H9 (cell line): ENCODE results near the gene ADGRF5. TPM values are rescaled to one million over a fixed set of nuclear protein-coding genes. Genes with fewer than 3 reads are reported as not detected.

ENCODE experiments used
- DNase-seq: peaks from one replicate; pipeline ENCODE4 v3.0.0-alpha.2; 2017
- H2AFZ ChIP-seq: one replicate; pipeline ENCODE4 v1.6.1; 2013; ENCODE audit warnings: mild to moderate bottlenecking, low read length, control low read depth, moderate library complexity
- H2AK5ac ChIP-seq: 2 replicates; pipeline ENCODE4 v1.6.1; 2013; ENCODE audit warnings: low read length, control low read depth, mixed read lengths; ENCODE audit not compliant: insufficient read length
- H2BK120ac ChIP-seq: one replicate; pipeline ENCODE4 v1.6.1; 2013; ENCODE audit warnings: low read depth, mild to moderate bottlenecking, low read length, control low read depth, inconsistent platforms; ENCODE audit not compliant: poor library complexity, severe bottlenecking
- H2BK12ac ChIP-seq: 2 replicates; pipeline ENCODE4 v1.6.1; 2013; ENCODE audit warnings: low read length, control low read depth, mixed read lengths, low read depth; ENCODE audit not compliant: insufficient read length
- H2BK15ac ChIP-seq: 2 replicates; pipeline ENCODE4 v1.6.1; 2013; ENCODE audit warnings: low read depth, low read length, control low read depth
- H2BK20ac ChIP-seq: one replicate; pipeline ENCODE4 v1.6.1; 2013; ENCODE audit warnings: low read depth, mild to moderate bottlenecking, low read length, control low read depth, inconsistent platforms; ENCODE audit not compliant: poor library complexity, severe bottlenecking
- H2BK5ac ChIP-seq: 2 replicates; pipeline ENCODE4 v1.6.1; 2013; ENCODE audit warnings: low read length, control low read depth, mixed read lengths; ENCODE audit not compliant: insufficient read length
- H3K14ac ChIP-seq: 2 replicates; pipeline ENCODE4 v1.6.1; 2013; ENCODE audit warnings: low read length, control low read depth; ENCODE audit not compliant: insufficient read depth
- H3K18ac ChIP-seq: 2 replicates; pipeline ENCODE4 v1.6.1; 2013; ENCODE audit warnings: low read depth, mild to moderate bottlenecking, mixed read lengths, low read length, control low read depth; ENCODE audit not compliant: insufficient read length
- H3K23ac ChIP-seq: 2 replicates; pipeline ENCODE4 v1.6.1; 2013; ENCODE audit warnings: low read length, control low read depth, mixed read lengths, low read depth; ENCODE audit not compliant: insufficient read length
- H3K23me2 ChIP-seq: 2 replicates; pipeline ENCODE4 v1.6.1; 2013; ENCODE audit warnings: low read depth, mild to moderate bottlenecking, mixed read lengths, low read length, control low read depth; ENCODE audit not compliant: insufficient read length, poor library complexity, severe bottlenecking
- H3K27ac ChIP-seq: 2 replicates; pipeline ENCODE4 v1.5.1; 2013; ENCODE audit warnings: low read length, control low read depth, mixed read lengths, low read depth; ENCODE audit not compliant: insufficient read length
- H3K27me3 ChIP-seq: 2 replicates; pipeline ENCODE4 v1.6.1; 2013; ENCODE audit warnings: low read length, control low read depth, inconsistent platforms; ENCODE audit not compliant: insufficient read depth
- H3K4ac ChIP-seq: 2 replicates; pipeline ENCODE4 v1.6.1; 2013; ENCODE audit warnings: low read depth, mild to moderate bottlenecking, control low read depth, inconsistent platforms, low read length, moderate library complexity
- H3K4me1 ChIP-seq: 2 replicates; pipeline ENCODE4 v1.6.1; 2013; ENCODE audit warnings: low read length, control low read depth, inconsistent platforms; ENCODE audit not compliant: insufficient read depth
- H3K4me2 ChIP-seq: 2 replicates; pipeline ENCODE4 v1.6.1; 2013; ENCODE audit warnings: low read length, control low read depth, mixed read lengths; ENCODE audit not compliant: insufficient read length, insufficient read depth
- H3K56ac ChIP-seq: 2 replicates; pipeline ENCODE4 v1.6.1; 2013; ENCODE audit warnings: low read depth, mild to moderate bottlenecking, mixed read lengths, low read length, control low read depth; ENCODE audit not compliant: insufficient read length
- H3K79me1 ChIP-seq: 2 replicates; pipeline ENCODE4 v1.6.1; 2013; ENCODE audit warnings: low read depth, mild to moderate bottlenecking, moderate library complexity, low read length, control low read depth, inconsistent platforms; ENCODE audit not compliant: insufficient read depth, poor library complexity, severe bottlenecking
- H3K79me2 ChIP-seq: 2 replicates; pipeline ENCODE4 v1.6.1; 2013; ENCODE audit warnings: low read length, control low read depth, inconsistent platforms; ENCODE audit not compliant: insufficient read depth
- H3K9ac ChIP-seq: 2 replicates; pipeline ENCODE4 v1.6.1; 2013; ENCODE audit warnings: low read length, control low read depth, mixed read lengths; ENCODE audit not compliant: insufficient read length; ENCODE audit errors: extremely low read depth
- H3K9me3 ChIP-seq: one replicate; pipeline ENCODE4 v1.6.1; 2013; ENCODE audit warnings: low read depth, low read length, inconsistent platforms; ENCODE audit not compliant: control insufficient read depth
- H3T11ph ChIP-seq: one replicate; pipeline ENCODE4 v1.6.1; 2013; ENCODE audit warnings: mild to moderate bottlenecking, low read length, control low read depth, inconsistent platforms
- H4K20me1 ChIP-seq: one replicate; pipeline ENCODE4 v1.6.1; 2013; ENCODE audit not compliant: control insufficient read depth, insufficient read length, insufficient read depth
- H4K5ac ChIP-seq: 2 replicates; pipeline ENCODE4 v1.6.1; 2013; ENCODE audit warnings: low read depth, mild to moderate bottlenecking, mixed read lengths, low read length, control low read depth; ENCODE audit not compliant: insufficient read length
- H4K8ac ChIP-seq: replicated peaks from 2 replicates; pipeline ENCODE4 v1.6.1; 2013; ENCODE audit warnings: low read length, control low read depth, mixed read lengths, low read depth; ENCODE audit not compliant: insufficient read length
- H4K91ac ChIP-seq: 2 replicates; pipeline ENCODE4 v1.6.1; 2013; ENCODE audit warnings: low read depth, mild to moderate bottlenecking, moderate library complexity, mixed read lengths, low read length, control low read depth; ENCODE audit not compliant: insufficient read length
- H3K27ac Mint-ChIP-seq, 3 experiments: 2 replicates in 2 of 3; 3 replicates in 1 of 3; pipeline ENCODE4 v1.8.0; 2020 to 2021; ENCODE audit warnings: mixed read lengths in 3 of 3, mild to moderate bottlenecking in 1 of 3, moderate library complexity in 1 of 3
- H3K27me3 Mint-ChIP-seq: 2 replicates; pipeline ENCODE4 v1.8.0; 2021; ENCODE audit warnings: low read depth, mild to moderate bottlenecking, moderate library complexity, mixed read lengths
- H3K36me3 Mint-ChIP-seq, 3 experiments: 2 replicates in 2 of 3; 3 replicates in 1 of 3; pipeline ENCODE4 v1.8.0; 2020 to 2021; ENCODE audit warnings: low read depth in 3 of 3, mixed read lengths in 3 of 3; ENCODE audit not compliant: insufficient read depth in 1 of 3
- H3K4me1 Mint-ChIP-seq, 2 experiments: 2 replicates each; pipeline ENCODE4 v1.8.0; 2020; ENCODE audit warnings: mixed read lengths in 2 of 2
- H3K4me3 Mint-ChIP-seq, 2 experiments: 2 replicates in 1 of 2; 3 replicates in 1 of 2; pipeline ENCODE4 v1.8.0; 2020 to 2021; ENCODE audit warnings: mild to moderate bottlenecking in 2 of 2, mixed read lengths in 2 of 2, moderate library complexity in 1 of 2
- H3K9me3 Mint-ChIP-seq, 2 experiments: 2 replicates in 1 of 2; 3 replicates in 1 of 2; pipeline ENCODE4 v1.8.0; 2020; ENCODE audit warnings: mild to moderate bottlenecking in 2 of 2, mixed read lengths in 2 of 2, moderate library complexity in 1 of 2
- WGBS: extraction: QIAGEN DNeasy Blood & Tissue Kit; methylation state at CpG from one replicate; pipeline ENCODE4 v1.1.7; 2013; ENCODE audit warnings: missing lambda C conversion rate, low lambda C conversion rate, mixed read lengths; ENCODE audit not compliant: insufficient read length; ENCODE audit errors: extremely low coverage; 5-methylcytosine and 5-hydroxymethylcytosine counted together
- total RNA-seq: library from RNA; stranded (reverse); gene quantifications from 2 replicates; pipeline ENCODE4 v1.2.1, GENCODE V29; 2021
- TF ChIP-seq, protein P1 (sequence below): fragments of 200-600 bp; sonication (generic); conservative IDR thresholded peaks from 3 replicates; pipeline ENCODE4 v1.8.0; 2021; ENCODE audit warnings: antibody characterized with exemption, mild to moderate bottlenecking

Gene ADGRF5
- total RNA-seq, 1 experiment from 2014 or later = not detected

GRCh38 chr6:46926481-46926880, 4.7 kb upstream of the ADGRF5 start:
- no peak for DNase-seq
- Mint-ChIP-seq H3K9me3 (no peaks in the 10 kb centered on the region; a peak in 1 of 5 replicates), H3K27me3 (no peaks in the 10 kb centered on the region; the same call in 1 of the 2 replicates), H3K4me1 (no peaks in the 10 kb centered on the region), H3K27ac (no peak overlapping the region), H3K36me3 (no peaks in the 10 kb centered on the region), H3K4me3 (no peak overlapping the region)
- Histone ChIP-seq H4K8ac (no peak overlapping the region), H3K18ac (no peak overlapping the region), H4K20me1 (no peaks in the 10 kb centered on the region), H3K4ac (no peak overlapping the region), H3K56ac (no peak overlapping the region), H3K14ac (no peak overlapping the region), H2BK15ac (no peak overlapping the region), H3K79me2 (no peaks in the 10 kb centered on the region), H2BK120ac (no peak overlapping the region), H3K27me3 (no peaks in the 10 kb centered on the region), H3K23me2 (no peaks in the 10 kb centered on the region), H3T11ph (no peak overlapping the region), H2AFZ (no peak overlapping the region), H3K4me1 (no peaks in the 10 kb centered on the region), H2AK5ac (no peak overlapping the region), H3K4me2 (no peak overlapping the region), H3K9me3 (no peaks in the 10 kb centered on the region), H3K79me1 (no peaks in the 10 kb centered on the region), H4K91ac (no peak overlapping the region), H3K27ac (no peak overlapping the region), H3K23ac (no peak overlapping the region), H3K9ac (no peak overlapping the region), H2BK5ac (no peak overlapping the region), H2BK12ac (no peak overlapping the region), H2BK20ac (no peak overlapping the region), H4K5ac (no peak overlapping the region)
- no CpG with 5 or more reads among the region's 6 CpGs for WGBS
- TF ChIP-seq, protein P1, sequence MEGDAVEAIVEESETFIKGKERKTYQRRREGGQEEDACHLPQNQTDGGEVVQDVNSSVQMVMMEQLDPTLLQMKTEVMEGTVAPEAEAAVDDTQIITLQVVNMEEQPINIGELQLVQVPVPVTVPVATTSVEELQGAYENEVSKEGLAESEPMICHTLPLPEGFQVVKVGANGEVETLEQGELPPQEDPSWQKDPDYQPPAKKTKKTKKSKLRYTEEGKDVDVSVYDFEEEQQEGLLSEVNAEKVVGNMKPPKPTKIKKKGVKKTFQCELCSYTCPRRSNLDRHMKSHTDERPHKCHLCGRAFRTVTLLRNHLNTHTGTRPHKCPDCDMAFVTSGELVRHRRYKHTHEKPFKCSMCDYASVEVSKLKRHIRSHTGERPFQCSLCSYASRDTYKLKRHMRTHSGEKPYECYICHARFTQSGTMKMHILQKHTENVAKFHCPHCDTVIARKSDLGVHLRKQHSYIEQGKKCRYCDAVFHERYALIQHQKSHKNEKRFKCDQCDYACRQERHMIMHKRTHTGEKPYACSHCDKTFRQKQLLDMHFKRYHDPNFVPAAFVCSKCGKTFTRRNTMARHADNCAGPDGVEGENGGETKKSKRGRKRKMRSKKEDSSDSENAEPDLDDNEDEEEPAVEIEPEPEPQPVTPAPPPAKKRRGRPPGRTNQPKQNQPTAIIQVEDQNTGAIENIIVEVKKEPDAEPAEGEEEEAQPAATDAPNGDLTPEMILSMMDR = no peak
